H9 (cell line): ENCODE data around the gene DPH2. TPM values are rescaled to one million over a fixed set of nuclear protein-coding genes. Genes with fewer than 3 reads are reported as not detected.

ENCODE experiments used
- DNase-seq: peaks from one replicate; pipeline ENCODE4 v3.0.0-alpha.2; 2017
- H2AFZ ChIP-seq: one replicate; pipeline ENCODE4 v1.6.1; 2013; ENCODE audit warnings: mild to moderate bottlenecking, low read length, control low read depth, moderate library complexity
- H2AK5ac ChIP-seq: 2 replicates; pipeline ENCODE4 v1.6.1; 2013; ENCODE audit warnings: low read length, control low read depth, mixed read lengths; ENCODE audit not compliant: insufficient read length
- H2BK120ac ChIP-seq: one replicate; pipeline ENCODE4 v1.6.1; 2013; ENCODE audit warnings: low read depth, mild to moderate bottlenecking, low read length, control low read depth, inconsistent platforms; ENCODE audit not compliant: poor library complexity, severe bottlenecking
- H2BK12ac ChIP-seq: 2 replicates; pipeline ENCODE4 v1.6.1; 2013; ENCODE audit warnings: low read length, control low read depth, mixed read lengths, low read depth; ENCODE audit not compliant: insufficient read length
- H2BK15ac ChIP-seq: 2 replicates; pipeline ENCODE4 v1.6.1; 2013; ENCODE audit warnings: low read depth, low read length, control low read depth
- H2BK20ac ChIP-seq: one replicate; pipeline ENCODE4 v1.6.1; 2013; ENCODE audit warnings: low read depth, mild to moderate bottlenecking, low read length, control low read depth, inconsistent platforms; ENCODE audit not compliant: poor library complexity, severe bottlenecking
- H2BK5ac ChIP-seq: 2 replicates; pipeline ENCODE4 v1.6.1; 2013; ENCODE audit warnings: low read length, control low read depth, mixed read lengths; ENCODE audit not compliant: insufficient read length
- H3K14ac ChIP-seq: 2 replicates; pipeline ENCODE4 v1.6.1; 2013; ENCODE audit warnings: low read length, control low read depth; ENCODE audit not compliant: insufficient read depth
- H3K18ac ChIP-seq: 2 replicates; pipeline ENCODE4 v1.6.1; 2013; ENCODE audit warnings: low read depth, mild to moderate bottlenecking, mixed read lengths, low read length, control low read depth; ENCODE audit not compliant: insufficient read length
- H3K23ac ChIP-seq: 2 replicates; pipeline ENCODE4 v1.6.1; 2013; ENCODE audit warnings: low read length, control low read depth, mixed read lengths, low read depth; ENCODE audit not compliant: insufficient read length
- H3K23me2 ChIP-seq: 2 replicates; pipeline ENCODE4 v1.6.1; 2013; ENCODE audit warnings: low read depth, mild to moderate bottlenecking, mixed read lengths, low read length, control low read depth; ENCODE audit not compliant: insufficient read length, poor library complexity, severe bottlenecking
- H3K27ac ChIP-seq: 2 replicates; pipeline ENCODE4 v1.5.1; 2013; ENCODE audit warnings: low read length, control low read depth, mixed read lengths, low read depth; ENCODE audit not compliant: insufficient read length
- H3K27me3 ChIP-seq: 2 replicates; pipeline ENCODE4 v1.6.1; 2013; ENCODE audit warnings: low read length, control low read depth, inconsistent platforms; ENCODE audit not compliant: insufficient read depth
- H3K4ac ChIP-seq: 2 replicates; pipeline ENCODE4 v1.6.1; 2013; ENCODE audit warnings: low read depth, mild to moderate bottlenecking, control low read depth, inconsistent platforms, low read length, moderate library complexity
- H3K4me1 ChIP-seq: 2 replicates; pipeline ENCODE4 v1.6.1; 2013; ENCODE audit warnings: low read length, control low read depth, inconsistent platforms; ENCODE audit not compliant: insufficient read depth
- H3K4me2 ChIP-seq: 2 replicates; pipeline ENCODE4 v1.6.1; 2013; ENCODE audit warnings: low read length, control low read depth, mixed read lengths; ENCODE audit not compliant: insufficient read length, insufficient read depth
- H3K56ac ChIP-seq: 2 replicates; pipeline ENCODE4 v1.6.1; 2013; ENCODE audit warnings: low read depth, mild to moderate bottlenecking, mixed read lengths, low read length, control low read depth; ENCODE audit not compliant: insufficient read length
- H3K79me1 ChIP-seq: 2 replicates; pipeline ENCODE4 v1.6.1; 2013; ENCODE audit warnings: low read depth, mild to moderate bottlenecking, moderate library complexity, low read length, control low read depth, inconsistent platforms; ENCODE audit not compliant: insufficient read depth, poor library complexity, severe bottlenecking
- H3K79me2 ChIP-seq: 2 replicates; pipeline ENCODE4 v1.6.1; 2013; ENCODE audit warnings: low read length, control low read depth, inconsistent platforms; ENCODE audit not compliant: insufficient read depth
- H3K9ac ChIP-seq: 2 replicates; pipeline ENCODE4 v1.6.1; 2013; ENCODE audit warnings: low read length, control low read depth, mixed read lengths; ENCODE audit not compliant: insufficient read length; ENCODE audit errors: extremely low read depth
- H3K9me3 ChIP-seq: one replicate; pipeline ENCODE4 v1.6.1; 2013; ENCODE audit warnings: low read depth, low read length, inconsistent platforms; ENCODE audit not compliant: control insufficient read depth
- H3T11ph ChIP-seq: one replicate; pipeline ENCODE4 v1.6.1; 2013; ENCODE audit warnings: mild to moderate bottlenecking, low read length, control low read depth, inconsistent platforms
- H4K20me1 ChIP-seq: one replicate; pipeline ENCODE4 v1.6.1; 2013; ENCODE audit not compliant: control insufficient read depth, insufficient read length, insufficient read depth
- H4K5ac ChIP-seq: 2 replicates; pipeline ENCODE4 v1.6.1; 2013; ENCODE audit warnings: low read depth, mild to moderate bottlenecking, mixed read lengths, low read length, control low read depth; ENCODE audit not compliant: insufficient read length
- H4K8ac ChIP-seq: replicated peaks from 2 replicates; pipeline ENCODE4 v1.6.1; 2013; ENCODE audit warnings: low read length, control low read depth, mixed read lengths, low read depth; ENCODE audit not compliant: insufficient read length
- H4K91ac ChIP-seq: 2 replicates; pipeline ENCODE4 v1.6.1; 2013; ENCODE audit warnings: low read depth, mild to moderate bottlenecking, moderate library complexity, mixed read lengths, low read length, control low read depth; ENCODE audit not compliant: insufficient read length
- H3K27ac Mint-ChIP-seq, 3 experiments: 2 replicates in 2 of 3; 3 replicates in 1 of 3; pipeline ENCODE4 v1.8.0; 2020 to 2021; ENCODE audit warnings: mixed read lengths in 3 of 3, mild to moderate bottlenecking in 1 of 3, moderate library complexity in 1 of 3
- H3K27me3 Mint-ChIP-seq: 2 replicates; pipeline ENCODE4 v1.8.0; 2021; ENCODE audit warnings: low read depth, mild to moderate bottlenecking, moderate library complexity, mixed read lengths
- H3K36me3 Mint-ChIP-seq, 3 experiments: 2 replicates in 2 of 3; 3 replicates in 1 of 3; pipeline ENCODE4 v1.8.0; 2020 to 2021; ENCODE audit warnings: low read depth in 3 of 3, mixed read lengths in 3 of 3; ENCODE audit not compliant: insufficient read depth in 1 of 3
- H3K4me1 Mint-ChIP-seq, 2 experiments: 2 replicates each; pipeline ENCODE4 v1.8.0; 2020; ENCODE audit warnings: mixed read lengths in 2 of 2
- H3K4me3 Mint-ChIP-seq, 2 experiments: 2 replicates in 1 of 2; 3 replicates in 1 of 2; pipeline ENCODE4 v1.8.0; 2020 to 2021; ENCODE audit warnings: mild to moderate bottlenecking in 2 of 2, mixed read lengths in 2 of 2, moderate library complexity in 1 of 2
- H3K9me3 Mint-ChIP-seq, 2 experiments: 2 replicates in 1 of 2; 3 replicates in 1 of 2; pipeline ENCODE4 v1.8.0; 2020; ENCODE audit warnings: mild to moderate bottlenecking in 2 of 2, mixed read lengths in 2 of 2, moderate library complexity in 1 of 2
- CTCF ChIP-seq: fragments of 200-600 bp; sonication (generic); conservative IDR thresholded peaks from 3 replicates; pipeline ENCODE4 v1.8.0; 2021; ENCODE audit warnings: antibody characterized with exemption, mild to moderate bottlenecking
- WGBS: extraction: QIAGEN DNeasy Blood & Tissue Kit; methylation state at CpG from one replicate; pipeline ENCODE4 v1.1.7; 2013; ENCODE audit warnings: missing lambda C conversion rate, low lambda C conversion rate, mixed read lengths; ENCODE audit not compliant: insufficient read length; ENCODE audit errors: extremely low coverage; 5-methylcytosine and 5-hydroxymethylcytosine counted together
- total RNA-seq: library from RNA; stranded (reverse); gene quantifications from 2 replicates; pipeline ENCODE4 v1.2.1, GENCODE V29; 2021

The DPH2 gene
- total RNA-seq, 1 experiment from 2014 or later = 74.4 TPM

- Histone ChIP-seq H4K91ac (no peak overlapping the region), H3K9me3 (no peaks in the 10 kb centered on the region), H2BK15ac (no peak overlapping the region), H4K8ac (no peak overlapping the region), H3K4me1 (peaks cover 8% of the 10 kb centered on the region; the same call in 1 of the 2 replicates), H2BK120ac (no peak overlapping the region), H3K4me2 (no peak overlapping the region), H3K23me2 (peaks cover 21% of the 10 kb centered on the region), H3T11ph (no peak overlapping the region), H2AK5ac (no peak overlapping the region), H2AFZ (no peak overlapping the region), H3K56ac (no peak overlapping the region), H2BK12ac (no peak overlapping the region), H4K5ac (no peak overlapping the region), H3K14ac (no peak overlapping the region), H3K4ac (no peak overlapping the region), H3K9ac (no peak overlapping the region), H2BK20ac (no peak overlapping the region), H3K79me1 (peaks cover 6% of the 10 kb centered on the region), H3K23ac (no peak overlapping the region), H3K18ac (no peak overlapping the region), H3K79me2 (peaks cover 3% of the 10 kb centered on the region; the same call in 1 of the 2 replicates), H3K27me3 (no peaks in the 10 kb centered on the region), H2BK5ac (no peak overlapping the region), H4K20me1 (no peaks in the 10 kb centered on the region), H3K27ac (no peak overlapping the region)
- H3K4me1 Mint-ChIP-seq = peaks cover 27 to 33% of the 10 kb centered on the region in 2 experiments
- TF ChIP-seq CTCF = no peak
- no peaks in the 10 kb centered on the region for H3K27me3 Mint-ChIP-seq
- no peak overlapping the region for H3K27ac Mint-ChIP-seq
- no peak for DNase-seq
- H3K9me3 Mint-ChIP-seq = no peaks in the 10 kb centered on the region; a peak in 1 of 5 replicates
- no CpG with 5 or more reads among the region's 45 CpGs for WGBS
- H3K36me3 Mint-ChIP-seq = peaks cover 23 to 51% (median 48%) of the 10 kb centered on the region in 3 experiments; a peak in 6 of 7 replicates
- H3K4me3 Mint-ChIP-seq = peak overlapping the region in 1 of 2 experiments; percentile 89; a peak in 2 of 5 replicates
Observed at GRCh38 chr1:43979261-43979527, 9.4 kb downstream of the DPH2 start.
